Head of caudate nucleus (tissue), 42 donors: ENCODE data around the gene ASMTL.
"Not testable (repeated sequence)": the region's sequence is repeated elsewhere in the genome, so short reads cannot be mapped to it uniquely, and the experiment has no call there.

Source experiments
- DNase-seq, 42 donors: peaks; one replicate each; pipeline versions ENCODE4 v3.0.0 to v3.0.0-alpha.2; 2020 to 2021; ENCODE audit warnings: mixed read lengths in 7 of 42
- intact Hi-C: fragments of 100-400 bp; cut with DNase I; formaldehyde crosslinking; loops from one replicate; pipeline ENCODE4 v1.15.0; 2022

ASMTL gene

GRCh38 chrX:1386338-1387127 is 66.2 kb downstream of the ASMTL start:
- peak in 11 of 42 donors; percentile 1 to 39 (median 17) for DNase-seq
- intact Hi-C loops = no loop called here

- intact Hi-C loops = no loop called here
- peak in 16 of 42 donors; percentile 1 to 46 (median 16) for DNase-seq
Observed at GRCh38 chrX:1385253-1386223, 67.2 kb downstream of the ASMTL start.

GRCh38 chrX:1384658-1385252 is 68.0 kb downstream of the ASMTL start:
- DNase-seq = peak in 15 of 42 donors; percentile 6 to 45 (median 17)
- intact Hi-C loops = no loop called here

DNA sequence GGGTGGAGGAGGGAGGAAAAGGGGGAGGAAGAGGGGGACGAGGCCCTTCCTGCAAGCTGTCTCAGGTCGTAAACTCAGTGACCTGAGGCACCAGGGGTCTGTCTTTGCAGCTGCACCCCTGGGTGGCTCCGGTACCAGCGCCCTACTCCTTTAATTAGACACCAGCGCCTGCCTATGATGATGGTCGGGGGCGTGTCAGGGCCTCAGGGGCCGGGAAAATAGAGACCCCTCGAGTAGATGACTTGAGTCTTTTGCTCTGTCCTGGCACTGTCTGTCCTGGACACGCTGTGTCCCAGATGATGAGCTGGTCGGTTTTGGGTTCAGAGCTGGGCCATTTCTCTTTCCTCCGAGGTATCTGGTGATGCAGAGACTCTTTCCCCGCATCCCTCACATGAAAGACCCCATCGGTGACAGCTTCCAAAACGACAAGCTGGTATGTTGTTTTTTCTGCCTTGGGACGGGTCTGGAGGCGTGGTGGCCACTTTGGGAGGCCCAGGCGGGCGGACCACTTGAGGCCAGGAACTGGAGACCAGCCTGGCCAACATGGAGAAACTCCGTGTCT is 72.0 kb downstream of the ASMTL start:
- peak in 10 of 42 donors; percentile 7 to 45 (median 15) for DNase-seq
- intact Hi-C loops = no loop called here

GRCh38 chrX:1378306-1378759 is 74.4 kb downstream of the ASMTL start:
- intact Hi-C loops = no loop called here
- DNase-seq = peak in 6 of 42 donors; percentile 6 to 40 (median 21)

GRCh38 chrX:1368385-1368698 is 84.4 kb downstream of the ASMTL start:
- intact Hi-C loops = no loop called here
- no peak for DNase-seq

GRCh38 chrX:1366363-1366762 is 86.3 kb downstream of the ASMTL start:
- intact Hi-C loops, DNase-seq: not testable (repeated sequence)

DNA sequence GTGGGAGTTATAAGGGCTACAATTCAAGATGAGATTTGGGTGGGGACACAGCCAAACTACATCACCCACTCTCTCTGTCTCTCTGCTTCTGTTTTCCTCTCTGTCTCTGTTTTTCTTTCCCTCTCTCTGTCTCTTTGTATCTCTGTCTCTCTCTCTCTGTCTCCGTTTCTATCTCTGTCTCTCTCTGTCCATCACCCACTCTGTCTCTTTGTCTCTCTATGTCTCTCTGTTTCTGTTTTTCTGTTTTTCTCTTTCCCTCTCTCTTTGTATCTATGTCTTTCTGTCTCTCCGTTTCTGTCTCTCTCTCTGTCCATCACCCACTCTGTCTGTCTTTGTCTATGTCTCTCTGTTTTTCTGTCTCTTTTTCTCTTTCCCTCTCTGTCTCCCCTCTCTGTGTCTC is 90.8 kb downstream of the ASMTL start:
- intact Hi-C loops = no loop called here
- no peak for DNase-seq

GRCh38 chrX:1361275-1361674 is 91.4 kb downstream of the ASMTL start:
- peak in 21 of 42 donors; percentile 24 to 75 (median 49) for DNase-seq
- intact Hi-C loops = no loop called here

- no peak for DNase-seq
- intact Hi-C loops = no loop called here
Observed at GRCh38 chrX:1360171-1360570, 92.5 kb downstream of the ASMTL start.

- intact Hi-C loops = no loop called here
- no peak for DNase-seq
Observed at GRCh38 chrX:1359477-1359873, 93.2 kb downstream of the ASMTL start.

- intact Hi-C loops = no loop called here
- DNase-seq = peak in 1 of 42 donors; percentile 19
Observed at GRCh38 chrX:1358793-1359476, 93.8 kb downstream of the ASMTL start.

GRCh38 chrX:1357993-1358392 is 94.7 kb downstream of the ASMTL start:
- peak in 1 of 42 donors; percentile 32 for DNase-seq
- intact Hi-C loops = no loop called here

DNA sequence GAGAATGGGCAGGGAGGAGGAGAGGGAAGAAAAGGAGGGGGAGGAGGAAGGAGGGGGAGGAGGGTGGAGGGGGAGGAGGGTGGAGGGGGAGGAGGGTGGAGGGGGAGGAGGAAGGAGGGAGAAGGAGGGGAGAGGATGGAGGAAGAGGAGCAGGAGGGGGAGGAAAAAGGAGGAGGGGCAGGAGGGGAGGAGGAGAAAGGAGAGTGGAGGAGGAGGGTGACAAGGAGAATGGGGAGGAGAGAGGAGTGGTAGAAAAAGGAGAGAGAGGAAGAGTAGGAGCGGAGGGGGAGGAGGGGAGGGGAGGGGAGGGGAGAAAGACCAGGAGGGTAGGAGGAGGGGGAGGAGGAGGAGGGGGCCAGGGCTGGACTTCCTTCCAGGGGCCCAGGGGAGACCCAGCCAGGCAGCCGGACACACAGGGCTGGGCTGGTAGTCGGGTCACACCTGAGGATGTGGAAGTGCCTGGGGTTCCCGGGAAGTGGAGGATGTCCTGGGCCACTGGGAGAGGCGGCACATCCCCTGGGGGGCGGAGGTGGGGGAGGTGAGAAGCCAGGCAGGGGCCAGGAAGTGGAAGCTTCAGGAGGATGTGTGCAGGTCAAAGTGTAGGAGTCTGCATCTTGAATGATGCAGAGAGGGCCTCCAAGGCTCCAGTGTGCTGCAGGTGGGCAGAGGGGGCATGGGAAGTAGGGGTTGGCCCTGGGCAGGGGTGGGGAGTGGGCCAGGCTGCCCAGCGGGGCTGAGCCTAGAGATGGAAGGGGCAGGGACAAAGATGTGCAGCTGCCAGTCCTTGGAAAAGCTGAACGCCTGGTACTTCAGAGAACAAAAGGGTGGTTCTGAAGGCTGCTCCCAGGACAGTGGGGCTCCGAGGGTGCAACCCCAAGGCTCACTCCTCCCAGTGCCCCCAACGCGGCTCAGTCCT is 97.3 kb downstream of the ASMTL start:
- DNase-seq = peak in 2 of 42 donors; percentile 12 to 15
- intact Hi-C loops = no loop called here

DNA sequence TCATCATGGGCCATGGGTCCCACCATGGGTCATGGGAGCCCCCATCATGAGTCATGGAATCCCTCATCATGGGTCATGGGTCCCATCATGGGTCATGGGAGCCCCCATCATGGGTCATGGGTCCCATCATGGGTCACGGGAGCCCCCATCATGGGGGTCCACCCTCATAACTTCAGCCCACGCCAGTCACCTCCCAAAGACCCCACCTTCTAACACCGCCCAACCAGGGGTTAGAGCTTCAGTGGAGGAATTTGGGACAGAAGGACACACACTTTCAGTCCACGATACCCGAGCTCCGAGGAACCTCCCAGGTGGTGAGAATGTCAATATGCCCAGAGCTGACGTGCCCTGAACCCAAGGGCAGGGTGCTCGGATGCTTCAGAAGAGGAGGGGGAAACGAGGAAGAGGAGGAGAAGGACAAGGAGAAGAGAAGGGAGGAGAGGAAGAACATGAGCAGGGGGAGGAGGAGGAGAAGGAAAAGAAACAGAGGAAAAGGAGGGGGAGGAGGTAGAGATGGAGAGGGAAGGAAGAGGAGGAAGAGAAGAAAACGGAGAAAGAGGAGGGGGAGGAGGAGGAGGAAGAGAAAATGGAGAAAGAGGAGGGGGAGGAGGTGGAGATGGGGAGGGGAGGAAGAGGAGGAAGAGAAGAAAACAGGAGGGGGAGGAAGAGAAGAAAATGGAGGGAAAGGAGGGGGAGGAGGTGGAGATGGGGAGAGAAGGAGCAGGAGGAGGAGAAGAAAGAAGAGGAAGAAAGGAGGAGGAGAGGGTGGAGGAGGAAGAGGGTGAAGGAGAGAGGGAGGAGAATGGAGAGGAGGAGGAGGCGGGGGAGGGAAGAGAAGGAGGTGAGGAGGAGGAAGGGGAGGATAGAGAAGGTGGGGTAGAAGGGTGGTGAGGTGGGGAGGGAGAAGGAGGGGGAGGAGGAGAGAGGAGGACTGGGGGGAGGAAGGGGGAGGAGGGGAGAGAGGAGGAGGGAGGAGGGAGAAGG is 98.4 kb downstream of the ASMTL start:
- peak in 1 of 42 donors; percentile 19 for DNase-seq
- intact Hi-C loops = no loop called here
